Spinal cord (tissue), 10 donors: ENCODE results near the gene TIE1. TPM values are rescaled to one million over a fixed set of nuclear protein-coding genes. Genes with fewer than 3 reads are reported as not detected.

ENCODE experiments used
- DNase-seq, 6 donors: peaks; one replicate each; pipeline versions ENCODE4 v3.0.0 to v3.0.0-alpha.2; 2013 to 2015; ENCODE audit warnings: low spot score in 6 of 6, low read depth in 4 of 6
- H3K27ac ChIP-seq: one replicate; pipeline ENCODE4 v1.5.1; 2013; ENCODE audit warnings: low read depth, low read length, control low read depth
- H3K27me3 ChIP-seq: one replicate; pipeline ENCODE4 v1.6.1; 2013; ENCODE audit warnings: low read length; ENCODE audit not compliant: control insufficient read depth, insufficient read depth
- H3K36me3 ChIP-seq: one replicate; pipeline ENCODE4 v1.6.1; 2013; ENCODE audit warnings: low read length; ENCODE audit not compliant: control insufficient read depth, insufficient read depth
- H3K4me1 ChIP-seq: one replicate; pipeline ENCODE4 v1.6.1; 2013; ENCODE audit warnings: low read length; ENCODE audit not compliant: control insufficient read depth, insufficient read depth
- H3K4me3 ChIP-seq: one replicate; pipeline ENCODE4 v1.5.1; 2013; ENCODE audit warnings: low read depth, low read length, control low read depth
- H3K9me3 ChIP-seq: one replicate; pipeline ENCODE4 v1.6.1; 2013; ENCODE audit warnings: low read length; ENCODE audit not compliant: control insufficient read depth, insufficient read depth
- WGBS: methylation state at CpG from one replicate; pipeline ENCODE4 v1.1.5; 2013; ENCODE audit warnings: missing lambda C conversion rate; ENCODE audit not compliant: insufficient coverage; 5-methylcytosine and 5-hydroxymethylcytosine counted together
- polyA plus RNA-seq, 2 donors: library from polyadenylated mRNA; unstranded; fragments of 120-200 nt; gene quantifications; one replicate each; pipeline ENCODE4 v1.2.1, GENCODE V29; 2013; ENCODE audit not compliant: insufficient read length in 2 of 2
- total RNA-seq, 2 donors: library from RNA; depleted of rRNA in 1 of 2; stranded (reverse); fragments of 120-200 nt in 1 of 2; fragments of >200 nt in 1 of 2; gene quantifications; one replicate each; pipeline versions ENCODE4 v1.2.3 to v1.2.4, GENCODE V29; 2013 to 2014
- donor health status: healthy.

TIE1 gene
- total and polyA plus RNA-seq, 4 donors, result 16.3 to 32.3 (median 26.0) TPM

DNA sequence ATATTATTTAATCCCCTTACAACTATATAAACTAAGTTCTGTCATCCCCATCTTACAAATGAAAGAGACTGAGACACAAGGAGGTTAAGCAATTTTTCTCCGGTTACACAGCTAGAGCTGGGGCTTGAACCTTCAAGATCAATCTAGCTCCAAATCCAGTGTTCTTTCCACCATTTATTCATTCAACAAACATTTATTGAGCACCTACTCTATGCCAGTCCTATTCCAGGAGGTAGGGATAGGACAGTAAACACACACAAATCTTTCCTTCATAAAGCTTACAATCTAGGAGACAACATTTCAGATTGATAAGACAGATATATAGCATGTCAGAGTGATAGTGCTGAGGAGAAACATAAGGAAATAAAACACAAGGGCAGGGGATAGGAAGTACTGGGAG lies 33.9 kb upstream of the TIE1 start:
- Histone ChIP-seq H3K27me3 (peaks cover 4% of the 10 kb centered on the region), H3K4me1 (peaks cover 17% of the 10 kb centered on the region), H3K27ac (no peak overlapping the region), H3K9me3 (peaks cover 4% of the 10 kb centered on the region), H3K4me3 (no peak overlapping the region), H3K36me3 (no peaks in the 10 kb centered on the region)
- DNase-seq, result no peak
- 80% methylated on average over 1 of the region's 1 CpG for WGBS

GRCh38 chr1:43267291-43267805 lies 33.4 kb upstream of the TIE1 start:
- no peak overlapping the region for H3K4me3 ChIP-seq
- no peaks in the 10 kb centered on the region for H3K36me3 ChIP-seq
- H3K9me3 ChIP-seq, result peaks cover 4% of the 10 kb centered on the region
- peaks cover 21% of the 10 kb centered on the region for H3K4me1 ChIP-seq
- 91% methylated on average over 8 of the region's 9 CpGs for WGBS
- DNase-seq, result no peak
- peaks cover 4% of the 10 kb centered on the region for H3K27me3 ChIP-seq
- H3K27ac ChIP-seq, result no peak overlapping the region

- no peak for DNase-seq
- H3K4me3 ChIP-seq, result no peak overlapping the region
- peaks cover 4% of the 10 kb centered on the region for H3K27me3 ChIP-seq
- peaks cover 23% of the 10 kb centered on the region for H3K4me1 ChIP-seq
- no peaks in the 10 kb centered on the region for H3K36me3 ChIP-seq
- H3K27ac ChIP-seq, result no peak overlapping the region
- WGBS, result no CpG with 5 or more reads among the region's 3 CpGs
- peaks cover 4% of the 10 kb centered on the region for H3K9me3 ChIP-seq
These were observed 32.9 kb upstream of the TIE1 start for GRCh38 chr1:43267818-43268425.

- Histone ChIP-seq H3K27me3 (peaks cover 4% of the 10 kb centered on the region), H3K4me1 (peaks cover 26% of the 10 kb centered on the region), H3K27ac (no peak within 1 kb of the TSS), H3K9me3 (no peaks in the 10 kb centered on the region), H3K36me3 (no peaks in the 10 kb centered on the region), H3K4me3 (no peak within 1 kb of the TSS)
- 65% methylated on average over 7 of the region's 7 CpGs for WGBS
- no peak for DNase-seq
These were observed 31.0 kb upstream of the TIE1 start, which contains the start of gene TMEM125 for GRCh38 chr1:43269627-43270375. TSS of gene TMEM125 (plus strand) at chr1:43269983. CDS start at chr1:43272723, 2,740 bp downstream.

GRCh38 chr1:43270421-43271095 lies 30.2 kb upstream of the TIE1 start:
- Histone ChIP-seq H3K27me3 (peaks cover 4% of the 10 kb centered on the region), H3K9me3 (no peaks in the 10 kb centered on the region), H3K4me3 (no peak overlapping the region), H3K27ac (no peak overlapping the region), H3K4me1 (peaks cover 26% of the 10 kb centered on the region), H3K36me3 (no peaks in the 10 kb centered on the region)
- WGBS, result 3% methylated on average over 25 of the region's 29 CpGs
- peak in 2 of 6 donors; percentile 31 to 64 for DNase-seq

DNA sequence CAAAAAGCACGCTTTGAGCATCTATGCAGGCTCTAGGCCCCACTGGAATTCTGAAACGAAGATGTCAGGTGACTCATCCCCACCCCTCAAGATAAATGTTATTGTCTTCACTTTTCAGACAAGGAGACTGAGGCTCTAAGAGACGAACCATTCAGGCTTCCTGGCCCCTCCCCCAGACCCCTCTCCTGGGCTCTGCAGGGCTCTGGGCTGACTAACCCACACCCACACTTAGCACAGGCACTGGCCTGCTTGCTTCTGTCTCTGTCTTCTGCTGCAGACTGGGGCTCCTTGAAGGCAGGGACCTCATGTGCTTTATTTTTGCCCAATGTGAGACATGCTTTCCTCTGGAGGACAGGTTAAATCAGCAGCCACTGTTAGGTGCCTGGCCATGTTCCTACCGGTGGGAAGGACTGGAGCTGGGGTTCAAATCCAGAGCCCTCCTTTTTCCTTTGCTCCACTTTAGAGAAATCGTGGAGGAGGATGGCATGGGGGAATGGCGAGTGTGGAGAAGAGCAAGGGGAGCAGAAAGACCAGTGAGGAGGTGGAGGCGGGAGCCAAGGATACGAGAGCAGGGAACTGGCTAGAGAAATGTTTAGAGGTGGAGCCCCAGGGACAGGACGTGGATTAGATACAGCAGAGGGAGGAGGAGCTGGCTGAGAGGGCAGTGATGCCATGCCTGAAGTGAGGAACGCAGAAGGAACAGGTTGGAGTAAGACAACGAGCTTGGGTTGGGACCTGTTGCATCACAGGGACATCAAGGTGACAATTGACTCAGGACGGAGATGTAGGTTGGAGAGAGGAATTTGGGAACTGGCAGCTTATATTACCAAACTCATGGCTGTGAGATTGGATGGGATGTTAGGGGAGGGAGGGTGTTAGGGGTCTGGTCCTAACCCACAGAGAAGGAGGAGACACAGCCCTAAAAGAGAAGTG lies 29.3 kb upstream of the TIE1 start:
- Histone ChIP-seq H3K4me1 (peaks cover 26% of the 10 kb centered on the region), H3K4me3 (no peak overlapping the region), H3K27ac (no peak overlapping the region), H3K9me3 (no peaks in the 10 kb centered on the region), H3K36me3 (no peaks in the 10 kb centered on the region), H3K27me3 (peaks cover 4% of the 10 kb centered on the region)
- no peak for DNase-seq
- 67% methylated on average over 10 of the region's 12 CpGs for WGBS

DNA sequence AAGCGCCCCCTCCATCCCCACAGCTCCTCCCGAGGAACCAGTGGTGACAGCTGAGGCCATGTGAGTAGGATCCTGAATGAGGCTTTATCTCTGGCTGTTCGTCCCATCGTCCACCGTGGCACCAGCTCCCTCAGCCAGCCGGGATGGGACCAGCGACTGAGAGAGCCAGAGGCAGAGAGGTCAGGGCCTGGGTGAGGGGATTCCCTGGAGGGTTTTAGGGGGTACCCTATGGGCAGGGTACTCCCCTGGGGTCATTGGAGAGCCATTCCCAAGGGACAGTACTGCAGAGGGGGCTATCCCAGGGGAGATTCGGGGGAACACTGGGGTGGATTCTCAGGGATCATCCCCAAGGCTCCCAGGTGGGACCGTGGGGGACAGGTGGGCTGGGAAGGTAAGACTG lies 28.6 kb upstream of the TIE1 start:
- WGBS, result 47% methylated on average over 6 of the region's 9 CpGs
- H3K9me3 ChIP-seq, result no peaks in the 10 kb centered on the region
- no peak for DNase-seq
- no peak overlapping the region for H3K27ac ChIP-seq
- H3K4me3 ChIP-seq, result no peak overlapping the region
- peaks cover 26% of the 10 kb centered on the region for H3K4me1 ChIP-seq
- H3K36me3 ChIP-seq, result no peaks in the 10 kb centered on the region
- H3K27me3 ChIP-seq, result peaks cover 4% of the 10 kb centered on the region

- no peaks in the 10 kb centered on the region for H3K9me3 ChIP-seq
- H3K27me3 ChIP-seq, result peaks cover 4% of the 10 kb centered on the region
- H3K27ac ChIP-seq, result no peak overlapping the region
- WGBS, result 96% methylated on average over 42 of the region's 46 CpGs
- no peak for DNase-seq
- H3K4me1 ChIP-seq, result peaks cover 26% of the 10 kb centered on the region
- no peak overlapping the region for H3K4me3 ChIP-seq
- no peaks in the 10 kb centered on the region for H3K36me3 ChIP-seq
These were observed 27.9 kb upstream of the TIE1 start for GRCh38 chr1:43272576-43273571.
